Measurements from ENCODE around the gene ATP2C1.

The ATP2C1 gene

DNA sequence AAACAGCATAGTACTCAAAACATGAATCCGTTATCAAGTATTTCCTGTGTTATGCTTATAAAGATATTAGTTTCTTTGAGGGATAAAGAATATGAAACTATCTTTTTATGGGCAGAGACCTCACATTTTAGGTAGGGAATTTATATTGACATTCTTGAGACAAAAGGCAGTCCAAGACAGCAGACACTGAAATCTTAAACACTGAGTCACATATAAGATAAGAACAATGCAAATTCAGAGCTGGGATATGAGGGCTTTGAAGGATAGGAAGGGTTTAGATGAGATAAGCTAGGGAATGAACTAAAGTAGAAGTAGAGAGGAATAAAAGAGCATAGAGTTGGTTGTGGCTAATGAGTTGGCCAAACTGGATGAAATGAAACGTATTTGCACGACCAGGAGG is 74.3 kb downstream of the ATP2C1 start:
- TF ChIP-seq FOXP2 (optimal IDR thresholded peaks at IDR 0.05; ENCODE audit: borderline replicate concordance, extremely low read depth, extremely low read length, insufficient read depth) (no peak), SIN3A (IDR thresholded peaks at IDR 0.05; ENCODE audit: borderline replicate concordance, insufficient read depth, low read length) (no peak), TAF1 (IDR thresholded peaks at IDR 0.05; ENCODE audit: borderline replicate concordance, insufficient read depth, low read length) (no peak), POLR2AphosphoS5 (IDR thresholded peaks at IDR 0.05; ENCODE audit: low read depth, low read length) (no peak)
- TF ChIP-seq, protein P1, sequence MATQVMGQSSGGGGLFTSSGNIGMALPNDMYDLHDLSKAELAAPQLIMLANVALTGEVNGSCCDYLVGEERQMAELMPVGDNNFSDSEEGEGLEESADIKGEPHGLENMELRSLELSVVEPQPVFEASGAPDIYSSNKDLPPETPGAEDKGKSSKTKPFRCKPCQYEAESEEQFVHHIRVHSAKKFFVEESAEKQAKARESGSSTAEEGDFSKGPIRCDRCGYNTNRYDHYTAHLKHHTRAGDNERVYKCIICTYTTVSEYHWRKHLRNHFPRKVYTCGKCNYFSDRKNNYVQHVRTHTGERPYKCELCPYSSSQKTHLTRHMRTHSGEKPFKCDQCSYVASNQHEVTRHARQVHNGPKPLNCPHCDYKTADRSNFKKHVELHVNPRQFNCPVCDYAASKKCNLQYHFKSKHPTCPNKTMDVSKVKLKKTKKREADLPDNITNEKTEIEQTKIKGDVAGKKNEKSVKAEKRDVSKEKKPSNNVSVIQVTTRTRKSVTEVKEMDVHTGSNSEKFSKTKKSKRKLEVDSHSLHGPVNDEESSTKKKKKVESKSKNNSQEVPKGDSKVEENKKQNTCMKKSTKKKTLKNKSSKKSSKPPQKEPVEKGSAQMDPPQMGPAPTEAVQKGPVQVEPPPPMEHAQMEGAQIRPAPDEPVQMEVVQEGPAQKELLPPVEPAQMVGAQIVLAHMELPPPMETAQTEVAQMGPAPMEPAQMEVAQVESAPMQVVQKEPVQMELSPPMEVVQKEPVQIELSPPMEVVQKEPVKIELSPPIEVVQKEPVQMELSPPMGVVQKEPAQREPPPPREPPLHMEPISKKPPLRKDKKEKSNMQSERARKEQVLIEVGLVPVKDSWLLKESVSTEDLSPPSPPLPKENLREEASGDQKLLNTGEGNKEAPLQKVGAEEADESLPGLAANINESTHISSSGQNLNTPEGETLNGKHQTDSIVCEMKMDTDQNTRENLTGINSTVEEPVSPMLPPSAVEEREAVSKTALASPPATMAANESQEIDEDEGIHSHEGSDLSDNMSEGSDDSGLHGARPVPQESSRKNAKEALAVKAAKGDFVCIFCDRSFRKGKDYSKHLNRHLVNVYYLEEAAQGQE (IDR thresholded peaks at IDR 0.05; ENCODE audit: insufficient read depth in 1 of 2, low read depth in 2 of 2, low read length in 2 of 2) = no peak

DNA sequence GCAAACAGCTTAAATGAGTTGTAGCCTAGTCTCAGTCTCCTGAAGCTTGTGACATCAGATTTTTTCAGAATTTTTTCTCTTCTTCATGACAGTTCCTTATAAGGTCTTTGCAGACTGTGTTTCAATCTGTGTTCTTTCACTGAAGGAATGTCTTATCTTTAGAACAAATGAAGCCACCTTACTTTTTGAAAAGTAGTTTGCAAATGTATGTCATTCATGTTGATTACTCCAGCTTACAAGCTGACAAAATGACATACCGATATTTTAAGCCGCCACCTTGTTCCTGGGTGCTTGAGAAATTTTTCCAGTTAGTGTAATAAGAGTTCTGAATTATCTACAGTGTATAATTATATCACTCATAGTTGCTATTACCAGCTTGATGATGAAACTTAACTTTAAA is 75.7 kb downstream of the ATP2C1 start:
- TF ChIP-seq, protein P1 (IDR thresholded peaks at IDR 0.05; ENCODE audit: insufficient read depth in 1 of 2, low read depth in 2 of 2, low read length in 2 of 2) = no peak
- TF ChIP-seq POLR2AphosphoS5 (IDR thresholded peaks at IDR 0.05; ENCODE audit: low read depth, low read length) (no peak), FOXP2 (optimal IDR thresholded peaks at IDR 0.05; ENCODE audit: borderline replicate concordance, extremely low read depth, extremely low read length, insufficient read depth) (no peak), TAF1 (IDR thresholded peaks at IDR 0.05; ENCODE audit: borderline replicate concordance, insufficient read depth, low read length) (no peak), SIN3A (IDR thresholded peaks at IDR 0.05; ENCODE audit: borderline replicate concordance, insufficient read depth, low read length) (no peak)

DNA sequence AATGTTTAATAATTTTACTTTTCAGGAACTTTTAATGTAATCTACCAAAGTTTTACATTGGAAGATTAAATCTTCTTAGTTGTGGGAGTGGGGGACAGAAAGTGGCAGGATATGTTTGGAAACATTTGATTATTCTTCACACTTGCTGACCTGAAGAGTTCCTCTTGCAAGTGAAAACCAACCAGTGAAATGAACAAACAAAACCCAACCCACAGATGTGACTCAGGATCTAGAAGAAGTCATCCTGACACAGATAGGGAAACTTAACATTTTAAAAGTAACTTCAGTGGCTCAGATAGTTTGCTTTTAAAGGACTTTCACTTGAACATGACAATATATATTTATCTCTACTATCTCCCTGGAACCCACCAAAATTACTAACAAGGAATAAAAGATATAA is 77.3 kb downstream of the ATP2C1 start:
- TF ChIP-seq TAF1 (IDR thresholded peaks at IDR 0.05; ENCODE audit: borderline replicate concordance, insufficient read depth, low read length) = no peak
- TF ChIP-seq, protein P1 (IDR thresholded peaks at IDR 0.05; ENCODE audit: insufficient read depth in 1 of 2, low read depth in 2 of 2, low read length in 2 of 2) = no peak
- no peak for TF ChIP-seq SIN3A (IDR thresholded peaks at IDR 0.05; ENCODE audit: borderline replicate concordance, insufficient read depth, low read length)

DNA sequence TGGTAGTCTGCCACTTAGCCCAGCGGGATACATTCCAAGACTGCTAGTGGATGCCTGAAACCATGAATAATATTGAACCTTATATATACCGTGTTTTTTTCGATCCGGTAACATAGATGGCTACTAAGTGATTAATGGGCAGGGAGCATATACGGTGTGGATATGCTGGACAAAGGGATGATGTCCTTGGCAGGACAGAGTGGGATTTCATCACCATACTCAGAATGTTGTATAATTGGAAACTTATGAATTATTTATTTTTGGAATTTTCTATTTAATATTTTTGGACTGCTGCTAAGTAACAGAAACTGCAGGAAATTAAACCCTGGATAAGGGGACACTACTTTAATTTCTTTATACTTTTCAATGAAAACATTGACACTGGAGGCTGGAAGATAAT is 79.5 kb downstream of the ATP2C1 start:
- TF ChIP-seq TAF1 (IDR thresholded peaks at IDR 0.05; ENCODE audit: borderline replicate concordance, insufficient read depth, low read length) = no peak
- TF ChIP-seq SIN3A (IDR thresholded peaks at IDR 0.05; ENCODE audit: borderline replicate concordance, insufficient read depth, low read length) = no peak
- no peak for TF ChIP-seq POLR2AphosphoS5 (IDR thresholded peaks at IDR 0.05; ENCODE audit: low read depth, low read length)
- TF ChIP-seq, protein P1 (IDR thresholded peaks at IDR 0.05; ENCODE audit: insufficient read depth in 1 of 2, low read depth in 2 of 2, low read length in 2 of 2) = no peak
- TF ChIP-seq FOXP2 (optimal IDR thresholded peaks at IDR 0.05; ENCODE audit: borderline replicate concordance, extremely low read depth, extremely low read length, insufficient read depth) = no peak

DNA sequence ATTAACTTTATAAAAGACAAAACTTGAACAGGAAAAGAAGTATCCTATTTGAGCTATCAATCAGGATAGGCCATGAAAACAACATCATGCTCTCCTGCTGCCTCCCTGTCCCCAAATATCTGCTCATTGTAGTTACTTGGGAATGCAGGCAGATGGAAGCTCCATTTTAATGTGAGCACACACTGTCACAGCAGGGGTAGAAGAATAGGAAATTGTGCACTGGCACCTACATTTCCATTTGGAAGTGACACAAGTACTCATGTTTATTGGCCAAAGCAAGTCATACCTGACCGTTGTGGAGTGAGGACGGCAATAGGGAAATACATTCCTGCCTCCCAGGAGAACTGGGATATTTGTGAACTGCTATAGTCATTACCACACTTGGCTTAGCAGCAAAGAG is 80.3 kb downstream of the ATP2C1 start:
- TF ChIP-seq TAF1 (IDR thresholded peaks at IDR 0.05; ENCODE audit: borderline replicate concordance, insufficient read depth, low read length) (no peak), POLR2AphosphoS5 (IDR thresholded peaks at IDR 0.05; ENCODE audit: low read depth, low read length) (no peak), FOXP2 (optimal IDR thresholded peaks at IDR 0.05; ENCODE audit: borderline replicate concordance, extremely low read depth, extremely low read length, insufficient read depth) (no peak), SIN3A (IDR thresholded peaks at IDR 0.05; ENCODE audit: borderline replicate concordance, insufficient read depth, low read length) (no peak)
- TF ChIP-seq, protein P1 (IDR thresholded peaks at IDR 0.05; ENCODE audit: insufficient read depth in 1 of 2, low read depth in 2 of 2, low read length in 2 of 2) = no peak

Measured in PFSK-1 (cell line).